Activated CD8-positive, alpha-beta memory T cell treated with anti-CD3 and anti-CD28 coated beads, Interleukin-2, amount 10 ng/mL, durations not matched to agents 7 days and 5 days (primary cell): ENCODE measurements around the gene TMPRSS13. TPM values are rescaled to one million over a fixed set of nuclear protein-coding genes. Genes with fewer than 3 reads are reported as not detected.
"Not testable (repeated sequence)": the region's sequence is repeated elsewhere in the genome, so short reads cannot be mapped to it uniquely, and the experiment has no call there.

Experiments
- ATAC-seq: fragments of 150-1000 bp; cut with Tn5 transposase; one replicate; pipeline ENCODE4 v1.10.0; 2021; ENCODE audit warnings: moderate library complexity
- CTCF ChIA-PET: fragments of 350-600 bp; sonication (Branson Sonifier 250); formaldehyde crosslinking; loops from one replicate; lab custom pipeline; 2021; ENCODE audit warnings: antibody characterized with exemption; lab: Charles Lee
- DNase-seq: peaks from one replicate; pipeline ENCODE4 v3.0.0-alpha.2; 2020
- H3K27ac Mint-ChIP-seq: one replicate; pipeline ENCODE4 v1.8.0; 2021; ENCODE audit warnings: mild to moderate bottlenecking, mixed read lengths
- H3K27me3 Mint-ChIP-seq: one replicate; pipeline ENCODE4 v1.8.0; 2021; ENCODE audit warnings: mixed read lengths
- H3K36me3 Mint-ChIP-seq: one replicate; pipeline ENCODE4 v1.8.0; 2021; ENCODE audit warnings: mild to moderate bottlenecking, mixed read lengths
- H3K4me1 Mint-ChIP-seq: one replicate; pipeline ENCODE4 v1.8.0; 2021; ENCODE audit warnings: mixed read lengths
- H3K4me3 Mint-ChIP-seq: one replicate; pipeline ENCODE4 v1.8.0; 2021; ENCODE audit warnings: mild to moderate bottlenecking, moderate library complexity, mixed read lengths
- H3K9me3 Mint-ChIP-seq: one replicate; pipeline ENCODE4 v1.8.0; 2022; ENCODE audit warnings: low read depth, mixed read lengths
- total RNA-seq, 2 experiments: library from RNA; stranded (reverse); gene quantifications; one replicate each; pipeline ENCODE4 v1.2.3, GENCODE V29; 2021

The TMPRSS13 gene
- total RNA-seq, 2 experiments from 2014 or later: 1.7 to 2.0 TPM

DNA sequence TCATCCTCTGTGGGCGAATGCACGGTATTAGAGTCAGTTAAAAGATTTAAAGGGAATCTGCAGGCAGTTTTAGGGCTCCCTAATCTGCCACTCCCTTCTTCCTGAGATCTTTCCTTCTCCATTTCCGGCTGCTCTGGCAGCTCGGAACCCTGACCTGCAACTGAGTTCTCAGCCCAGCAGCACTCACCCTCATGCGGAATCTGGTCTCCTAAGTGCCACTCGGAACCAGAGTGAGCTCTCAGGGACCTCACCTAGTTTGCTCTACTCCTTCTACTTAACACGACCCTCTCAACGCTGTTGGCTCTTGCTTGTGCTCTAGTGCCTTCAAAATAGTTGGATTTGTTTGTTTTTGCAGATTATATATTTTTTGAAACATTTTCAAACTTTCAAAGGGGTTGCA is 37.7 kb upstream of the TMPRSS13 start:
- Mint-ChIP-seq H3K36me3 (peaks cover 5% of the 10 kb centered on the region), H3K9me3 (peaks cover 2% of the 10 kb centered on the region), H3K27ac (no peak overlapping the region), H3K4me3 (no peak overlapping the region), H3K27me3 (no peaks in the 10 kb centered on the region), H3K4me1 (peaks cover 38% of the 10 kb centered on the region)
- ATAC-seq (no peak), DNase-seq (no peak)
- CTCF ChIA-PET: interaction anchor here (1.6 to 12.3 kb wide), 2 partner anchors 7 to 17 kb away, joined by 5 to 131 read pairs; no protein-coding TSS in a partner anchor

GRCh38 chr11:117962826-117963225 is 33.6 kb upstream of the TMPRSS13 start:
- H3K4me1 Mint-ChIP-seq: peaks cover 35% of the 10 kb centered on the region
- H3K36me3 Mint-ChIP-seq: peaks cover 30% of the 10 kb centered on the region
- no peak overlapping the region for H3K4me3 Mint-ChIP-seq
- CTCF ChIA-PET: interaction anchor here (1.2 to 12.3 kb wide), 2 partner anchors 13 kb away, joined by 3 to 131 read pairs; no protein-coding TSS in a partner anchor
- no peak for ATAC-seq
- no peak overlapping the region for H3K27ac Mint-ChIP-seq
- DNase-seq: no peak
- peaks cover 8% of the 10 kb centered on the region for H3K9me3 Mint-ChIP-seq
- H3K27me3 Mint-ChIP-seq: no peaks in the 10 kb centered on the region

- Mint-ChIP-seq H3K4me1 (peaks cover 35% of the 10 kb centered on the region), H3K27ac (no peak overlapping the region), H3K4me3 (no peak overlapping the region), H3K36me3 (peaks cover 40% of the 10 kb centered on the region), H3K9me3 (peaks cover 13% of the 10 kb centered on the region), H3K27me3 (no peaks in the 10 kb centered on the region)
- DNase-seq (no peak), ATAC-seq (no peak)
- CTCF ChIA-PET: interaction anchor here (1.2 to 12.3 kb wide), 2 partner anchors 12 to 14 kb away, joined by 3 to 131 read pairs; no protein-coding TSS in a partner anchor
Observed at GRCh38 chr11:117961896-117962295, 32.7 kb upstream of the TMPRSS13 start.

DNA sequence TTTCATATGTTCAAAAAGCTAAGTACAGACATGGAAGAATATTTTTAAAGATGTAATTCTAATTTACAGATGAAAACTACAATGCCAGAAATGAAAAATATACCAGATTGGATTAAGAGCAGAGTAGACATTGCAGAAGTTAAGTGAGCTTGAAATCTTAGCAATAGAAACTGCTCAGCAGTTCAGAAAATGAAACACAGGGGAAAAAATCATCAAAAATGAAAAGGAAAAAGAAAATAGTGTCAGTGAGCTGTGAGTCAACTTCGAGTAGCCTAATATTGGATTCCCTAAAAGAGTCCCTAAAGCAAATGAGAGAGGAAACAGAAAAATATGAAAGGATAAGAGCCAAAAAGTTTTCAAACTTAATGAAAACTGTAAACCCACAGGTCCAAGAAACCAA is 31.2 kb upstream of the TMPRSS13 start:
- H3K27me3 Mint-ChIP-seq: no peaks in the 10 kb centered on the region
- peaks cover 44% of the 10 kb centered on the region for H3K36me3 Mint-ChIP-seq
- H3K4me3 Mint-ChIP-seq: no peak overlapping the region
- DNase-seq (no peak), ATAC-seq (no peak)
- H3K9me3 Mint-ChIP-seq: peaks cover 18% of the 10 kb centered on the region
- peak overlapping the region; percentile 33 for H3K27ac Mint-ChIP-seq
- CTCF ChIA-PET: interaction anchor here (1.0 to 12.3 kb wide), 5 partner anchors 10 to 116 kb away, joined by 3 to 131 read pairs (median 5); no protein-coding TSS in a partner anchor
- peaks cover 36% of the 10 kb centered on the region for H3K4me1 Mint-ChIP-seq

- DNase-seq: no peak
- Mint-ChIP-seq H3K4me1 (peaks cover 36% of the 10 kb centered on the region), H3K27me3 (no peaks in the 10 kb centered on the region), H3K9me3 (peaks cover 18% of the 10 kb centered on the region), H3K4me3 (peak overlapping the region; percentile 45), H3K27ac (peak overlapping the region; percentile 90), H3K36me3 (peaks cover 43% of the 10 kb centered on the region)
- peak; percentile 60 for ATAC-seq
- CTCF ChIA-PET: interaction anchor here (1.3 to 12.3 kb wide), 4 partner anchors 10 to 94 kb away, joined by 3 to 131 read pairs (median 6); no protein-coding TSS in a partner anchor
Observed at GRCh38 chr11:117959438-117960149, 30.4 kb upstream of the TMPRSS13 start.

- CTCF ChIA-PET: no interaction called here
- Mint-ChIP-seq H3K27me3 (no peaks in the 10 kb centered on the region), H3K9me3 (peaks cover 18% of the 10 kb centered on the region), H3K4me1 (peaks cover 39% of the 10 kb centered on the region), H3K27ac (no peak overlapping the region), H3K4me3 (no peak overlapping the region), H3K36me3 (peaks cover 43% of the 10 kb centered on the region)
- no peak for DNase-seq
- ATAC-seq: no peak
Observed at GRCh38 chr11:117958949-117959348, 29.7 kb upstream of the TMPRSS13 start.

- ATAC-seq (no peak), DNase-seq (no peak)
- Mint-ChIP-seq H3K4me3 (no peak overlapping the region), H3K27me3 (no peaks in the 10 kb centered on the region), H3K27ac (peak overlapping the region; percentile 88), H3K36me3 (peaks cover 19% of the 10 kb centered on the region), H3K9me3 (peaks cover 10% of the 10 kb centered on the region), H3K4me1 (peaks cover 65% of the 10 kb centered on the region)
- CTCF ChIA-PET: interaction anchor here (0.7 to 15.1 kb wide), 12 partner anchors 12 to 249 kb away, joined by 3 to 459 read pairs (median 14); partner anchors contain the start of genes FXYD2 and IL10RA
Observed at GRCh38 chr11:117953024-117953671, 23.9 kb upstream of the TMPRSS13 start.

DNA sequence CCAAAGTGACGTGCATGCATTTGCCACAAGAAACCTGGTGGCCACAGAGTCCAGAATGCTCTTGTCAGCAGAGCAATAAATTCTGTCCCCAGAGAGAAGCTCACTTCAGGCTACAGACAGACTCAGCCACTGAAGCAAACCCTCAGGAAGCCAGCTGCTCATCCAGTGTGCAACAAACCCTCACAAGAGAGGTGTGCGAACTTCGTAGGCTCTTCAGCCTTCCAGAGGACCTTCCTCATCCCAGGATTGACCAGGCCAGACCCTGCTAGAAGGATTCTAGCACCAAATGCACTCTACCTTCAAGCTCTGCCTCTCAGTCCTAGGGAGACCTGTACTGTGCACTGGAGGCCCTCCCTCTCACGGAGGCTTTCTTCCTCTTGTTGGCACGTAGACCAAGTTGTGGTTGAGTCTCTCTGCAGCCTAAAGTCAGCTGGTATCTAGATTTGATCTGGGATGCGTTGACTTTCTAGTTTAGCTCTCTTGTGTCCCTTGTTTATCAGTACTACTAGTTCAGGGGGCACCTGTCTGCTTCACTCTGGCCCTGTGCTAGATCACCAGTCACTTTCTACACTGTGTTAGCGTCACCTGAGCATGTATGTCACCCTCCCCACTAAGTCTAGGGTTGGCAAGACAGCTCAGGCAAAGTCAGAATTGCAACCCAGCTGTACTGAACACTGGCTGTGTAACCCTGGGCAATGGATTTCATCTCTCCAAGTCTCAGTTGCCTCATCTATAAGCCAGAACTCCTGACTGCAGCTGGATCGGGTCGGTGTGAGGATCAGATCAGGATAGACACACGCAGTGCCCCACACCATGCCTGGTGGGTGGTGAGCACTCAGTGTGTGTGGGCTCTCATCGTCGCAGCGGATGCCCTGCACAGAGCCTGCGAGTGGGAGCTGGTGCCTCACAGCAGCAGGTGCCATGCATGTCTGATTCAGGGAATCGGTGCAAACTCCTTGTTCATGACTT is 22.1 kb upstream of the TMPRSS13 start:
- Mint-ChIP-seq H3K9me3 (no peaks in the 10 kb centered on the region), H3K4me1 (peaks cover 80% of the 10 kb centered on the region), H3K27ac (peak overlapping the region; percentile 88), H3K27me3 (no peaks in the 10 kb centered on the region), H3K4me3 (peak overlapping the region; percentile 67), H3K36me3 (peaks cover 4% of the 10 kb centered on the region)
- peak; percentile 78 for DNase-seq
- peak; percentile 71 for ATAC-seq
- CTCF ChIA-PET: interaction anchor here (0.7 to 15.1 kb wide), 23 partner anchors 8 to 525 kb away, joined by 3 to 459 read pairs (median 7); partner anchors contain the start of genes FXYD2 and IL10RA

- no peaks in the 10 kb centered on the region for H3K36me3 Mint-ChIP-seq
- peak; percentile 56 for ATAC-seq
Observed at GRCh38 chr11:117950301-117950700, 21.1 kb upstream of the TMPRSS13 start.

DNA sequence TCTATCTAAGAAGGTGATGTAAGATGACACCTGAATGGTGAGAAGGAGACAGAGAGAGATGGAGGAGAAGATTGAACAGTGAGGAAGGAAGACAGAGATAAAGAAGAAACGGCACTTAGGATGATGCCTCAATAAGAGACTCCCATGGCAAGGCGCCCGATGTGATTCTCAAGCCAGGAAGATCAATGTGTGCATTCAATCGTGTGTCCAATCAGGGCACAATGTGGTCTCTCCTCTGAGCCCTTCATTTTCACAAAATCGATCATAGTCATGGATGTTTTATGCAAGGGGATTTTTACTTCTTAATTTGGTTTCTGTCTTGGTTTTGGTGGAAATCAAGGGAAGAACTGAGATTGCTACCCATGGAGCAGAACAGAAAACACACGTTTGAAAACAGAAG is 19.9 kb upstream of the TMPRSS13 start:
- CTCF ChIA-PET: interaction anchor here (1.2 to 15.1 kb wide), 10 partner anchors 9 to 141 kb away, joined by 4 to 459 read pairs (median 114); partner anchors contain the start of genes FXYD2 and IL10RA
- H3K4me1 Mint-ChIP-seq: peaks cover 99% of the 10 kb centered on the region
- H3K9me3 Mint-ChIP-seq: no peaks in the 10 kb centered on the region
- peak overlapping the region; percentile 88 for H3K27ac Mint-ChIP-seq
- no peak for DNase-seq
- ATAC-seq: no peak
- no peaks in the 10 kb centered on the region for H3K36me3 Mint-ChIP-seq
- H3K4me3 Mint-ChIP-seq: peak overlapping the region; percentile 18
- H3K27me3 Mint-ChIP-seq: no peaks in the 10 kb centered on the region

More at GRCh38 chr11:117950301-117950700, 21.1 kb upstream of the TMPRSS13 start:
- Mint-ChIP-seq H3K9me3 (no peaks in the 10 kb centered on the region), H3K27me3 (no peaks in the 10 kb centered on the region), H3K27ac (peak overlapping the region; percentile 88), H3K4me3 (peak overlapping the region; percentile 67), H3K4me1 (peaks cover 90% of the 10 kb centered on the region)
- DNase-seq: peak; percentile 86
- CTCF ChIA-PET: interaction anchor here (1.1 to 15.1 kb wide), 20 partner anchors 9 to 524 kb away, joined by 3 to 459 read pairs (median 7); partner anchors contain the start of genes FXYD2 and IL10RA

DNA sequence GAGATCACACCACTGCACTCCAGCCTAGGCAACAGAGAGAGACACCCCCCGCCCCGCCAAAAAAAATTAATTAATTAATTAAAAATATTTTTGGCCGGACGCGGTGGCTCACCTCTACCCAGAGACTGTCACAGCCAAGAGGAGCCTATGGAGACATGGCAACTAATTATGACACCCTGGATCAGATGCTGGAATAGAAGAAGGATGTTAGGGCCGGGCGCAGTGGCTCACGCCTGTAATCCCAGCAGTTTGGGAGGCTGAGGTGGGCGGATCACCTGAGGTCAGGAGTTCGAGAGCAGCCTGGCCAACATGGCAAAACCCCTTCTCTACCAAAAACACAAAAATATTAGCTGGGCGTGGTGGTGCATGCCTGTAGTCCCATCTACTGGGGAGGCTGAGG is 19.3 kb upstream of the TMPRSS13 start:
- H3K4me1 Mint-ChIP-seq: peaks cover 94% of the 10 kb centered on the region
- not testable (repeated sequence) for H3K27me3 Mint-ChIP-seq, H3K9me3 Mint-ChIP-seq, H3K4me3 Mint-ChIP-seq, DNase-seq, ATAC-seq, H3K36me3 Mint-ChIP-seq
- peak overlapping the region; percentile 61 for H3K27ac Mint-ChIP-seq
- CTCF ChIA-PET: interaction anchor here (0.7 to 15.1 kb wide), 11 partner anchors 9 to 140 kb away, joined by 3 to 459 read pairs (median 96); partner anchors contain the start of genes FXYD2 and IL10RA

DNA sequence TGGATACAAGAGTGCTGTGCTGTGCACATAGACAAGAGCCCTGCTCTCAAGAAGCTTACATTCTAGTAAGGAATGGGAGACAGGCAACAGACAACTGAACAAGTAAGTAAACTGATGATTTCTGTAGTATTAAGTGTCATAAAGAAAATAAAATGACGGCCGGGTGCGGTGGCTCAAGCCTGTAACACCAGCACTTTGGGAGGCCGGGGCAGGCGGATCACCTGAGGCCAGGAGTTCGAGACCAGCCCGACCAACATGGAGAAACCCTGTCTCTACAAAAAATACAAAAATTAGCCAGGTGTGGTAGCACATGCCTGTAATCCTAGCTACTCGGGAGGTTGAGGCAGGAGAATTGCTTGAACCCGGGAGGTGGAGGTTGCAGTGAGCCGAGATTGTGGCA is 18.5 kb upstream of the TMPRSS13 start:
- H3K27me3 Mint-ChIP-seq: not testable (repeated sequence)

More for the DNA sequence above, 18.5 kb upstream of the TMPRSS13 start:
- ATAC-seq, H3K36me3 Mint-ChIP-seq, H3K9me3 Mint-ChIP-seq, DNase-seq, H3K4me3 Mint-ChIP-seq: not testable (repeated sequence)
- CTCF ChIA-PET: interaction anchor here (0.7 to 15.1 kb wide), 22 partner anchors 8 to 144 kb away, joined by 3 to 459 read pairs (median 16); partner anchors contain the start of genes FXYD2, IL10RA and TMPRSS13
- H3K27ac Mint-ChIP-seq: peak overlapping the region; percentile 68
- peaks cover 87% of the 10 kb centered on the region for H3K4me1 Mint-ChIP-seq
